SK-N-MC (cell line): ENCODE data around the gene CDH16.
"Not testable (repeated sequence)": the region's sequence is repeated elsewhere in the genome, so short reads cannot be mapped to it uniquely, and the experiment has no call there.

Experiments
- DNase-seq: peaks from one replicate; pipeline ENCODE4 v3.0.0-alpha.2; 2011; ENCODE audit warnings: low read depth, low spot score
- H3K27ac ChIP-seq: fragments of 200-600 bp; sonication (generic); 2 replicates; pipeline ENCODE4 v1.5.1; 2016; ENCODE audit warnings: mixed run types
- H3K36me3 ChIP-seq: fragments of 200-600 bp; sonication (generic); 2 replicates; pipeline ENCODE4 v1.6.1; 2017; ENCODE audit warnings: antibody characterized with exemption, low read length, mixed read lengths; ENCODE audit not compliant: insufficient read depth
- H3K4me3 ChIP-seq: fragments of 200-600 bp; sonication (generic); 2 replicates; pipeline ENCODE4 v1.5.1; 2016
- H3K9ac ChIP-seq: fragments of 200-600 bp; sonication (generic); 2 replicates; pipeline ENCODE4 v1.8.0; 2017; ENCODE audit warnings: mixed run types, mixed read lengths; ENCODE audit not compliant: insufficient read length
- H3K9me3 ChIP-seq: fragments of 200-600 bp; sonication (generic); 2 replicates; pipeline ENCODE4 v1.6.1; 2017; ENCODE audit warnings: low read depth, mild to moderate bottlenecking, antibody characterized with exemption, low read length, moderate library complexity, mixed read lengths
- EZH2 ChIP-seq: fragments of 200-600 bp; sonication (generic); IDR thresholded peaks from one replicate; pipeline ENCODE4 v1.6.1; 2017; ENCODE audit warnings: antibody characterized with exemption
- FOXP2 ChIP-seq: optimal IDR thresholded peaks from 2 replicates; pipeline ENCODE3; 2011; ENCODE audit warnings: mild to moderate bottlenecking, moderate library complexity; ENCODE audit not compliant: insufficient read depth; ENCODE audit errors: extremely low read length, control extremely low read depth
- POLR2AphosphoS5 ChIP-seq: IDR thresholded peaks from 2 replicates; pipeline ENCODE4 v1.6.1; 2012; ENCODE audit warnings: mild to moderate bottlenecking, low read depth, low read length, borderline replicate concordance

The CDH16 gene

DNA sequence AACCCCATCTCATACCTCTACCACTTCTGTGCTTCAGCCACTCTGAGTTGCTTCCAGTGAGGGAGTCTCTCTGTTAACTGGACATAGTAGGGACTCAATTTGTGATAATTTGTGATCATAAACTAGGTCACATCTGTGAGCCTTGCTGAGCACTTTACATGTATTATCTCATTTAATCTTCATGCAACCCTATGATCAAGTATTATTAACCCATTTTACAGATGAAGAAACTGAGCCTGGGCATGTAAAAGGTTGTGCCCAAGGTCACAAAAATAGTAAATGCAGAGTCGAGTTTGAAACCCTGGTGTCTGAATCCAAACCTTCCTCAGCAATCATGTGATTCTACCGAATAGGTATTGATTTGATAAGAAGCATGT is 19.8 kb downstream of the CDH16 start:
- TF ChIP-seq POLR2AphosphoS5 (no peak), FOXP2 (no peak), EZH2 (no peak)
- Histone ChIP-seq H3K4me3 (no peak overlapping the region), H3K36me3 (no peaks in the 10 kb centered on the region), H3K27ac (no peak overlapping the region), H3K9me3 (no peaks in the 10 kb centered on the region), H3K9ac (no peak overlapping the region)
- no peak for DNase-seq

DNA sequence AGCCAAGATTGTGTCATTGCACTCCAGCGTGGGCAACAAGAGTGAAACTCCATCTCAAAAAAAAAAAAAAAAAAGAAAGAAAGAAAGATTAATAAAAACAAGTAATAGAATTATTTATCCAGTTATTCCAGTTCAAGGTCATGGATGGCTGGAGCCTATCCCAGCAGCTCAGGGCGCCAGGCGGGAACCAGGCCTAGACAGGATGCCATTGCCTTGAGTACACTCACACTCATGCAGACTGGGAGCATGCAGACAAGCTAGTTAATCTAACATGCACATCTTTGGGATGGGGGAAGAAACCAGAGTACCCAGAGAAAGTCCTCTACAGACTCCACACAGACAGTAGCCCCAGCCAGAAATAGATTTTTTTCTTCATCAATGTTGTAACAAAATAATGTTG is 20.5 kb downstream of the CDH16 start:
- Histone ChIP-seq H3K9ac (no peak overlapping the region), H3K27ac (no peak overlapping the region), H3K9me3 (no peaks in the 10 kb centered on the region), H3K4me3 (no peak overlapping the region), H3K36me3 (no peaks in the 10 kb centered on the region)
- no peak for DNase-seq
- TF ChIP-seq FOXP2: no peak
- no peak for TF ChIP-seq POLR2AphosphoS5

DNA sequence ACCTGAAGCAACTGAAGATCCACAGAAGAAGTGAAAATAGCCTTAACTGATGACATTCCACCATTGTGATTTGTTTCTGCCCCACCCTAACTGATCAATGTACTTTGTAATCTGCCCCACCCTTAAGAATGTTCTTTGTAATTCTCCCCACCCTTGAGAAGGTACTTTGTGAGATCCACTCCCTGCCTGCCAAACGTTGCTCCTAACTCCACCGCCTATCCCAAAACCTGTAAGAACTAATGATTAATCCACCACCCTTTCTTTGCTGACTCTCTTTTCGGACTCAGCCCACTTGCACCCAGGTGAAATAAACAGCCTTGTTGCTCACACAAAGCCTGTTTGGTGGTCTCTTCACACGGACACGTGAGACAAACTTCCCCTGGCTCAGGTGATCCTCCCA is 22.0 kb downstream of the CDH16 start:
- not testable (repeated sequence) for H3K9me3 ChIP-seq, H3K36me3 ChIP-seq, H3K9ac ChIP-seq, H3K4me3 ChIP-seq, H3K27ac ChIP-seq, DNase-seq

DNA sequence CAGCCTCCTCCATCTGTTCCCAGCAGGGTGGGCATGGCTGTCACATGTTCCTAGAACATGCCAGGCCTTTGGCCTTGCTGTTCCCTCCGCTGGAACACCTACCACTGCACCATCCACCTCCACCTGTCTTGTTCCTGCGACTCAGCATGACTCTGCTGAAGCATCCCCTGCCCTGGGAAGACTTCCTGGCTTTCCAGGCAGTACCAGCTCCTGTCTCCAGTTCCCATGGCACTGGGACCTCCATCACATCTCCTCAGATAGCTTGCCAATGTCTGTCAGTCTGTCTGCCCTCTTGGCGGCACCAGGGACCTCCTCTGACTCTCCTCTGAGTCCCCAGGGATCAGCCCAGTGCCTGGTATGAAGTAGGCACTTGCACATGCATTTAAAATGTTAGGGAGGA is 22.7 kb downstream of the CDH16 start:
- Histone ChIP-seq H3K4me3 (no peak overlapping the region), H3K9ac (no peak overlapping the region), H3K36me3 (no peaks in the 10 kb centered on the region), H3K27ac (no peak overlapping the region), H3K9me3 (no peaks in the 10 kb centered on the region)
- TF ChIP-seq FOXP2 (no peak), POLR2AphosphoS5 (no peak), EZH2 (no peak)
- DNase-seq: no peak

DNA sequence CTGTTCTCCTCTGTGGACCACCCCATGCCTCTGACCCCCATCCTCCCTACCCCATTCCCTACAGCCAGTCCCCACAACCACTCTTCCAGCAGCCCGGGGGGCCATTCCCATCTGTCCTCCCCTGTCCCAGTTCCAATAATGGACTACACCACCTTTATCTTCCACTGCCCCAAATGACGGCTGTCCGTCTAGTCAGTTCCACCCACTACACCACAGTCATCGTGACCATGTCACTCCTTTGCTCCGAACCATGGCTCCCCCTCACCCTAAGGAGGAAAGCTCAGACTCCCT is 23.1 kb downstream of the CDH16 start:
- H3K36me3 ChIP-seq: no peaks in the 10 kb centered on the region
- H3K27ac ChIP-seq: no peak overlapping the region
- H3K4me3 ChIP-seq: no peak overlapping the region
- H3K9me3 ChIP-seq: no peaks in the 10 kb centered on the region
- H3K9ac ChIP-seq: no peak overlapping the region
- TF ChIP-seq EZH2 (no peak), FOXP2 (no peak), POLR2AphosphoS5 (no peak)
- no peak for DNase-seq

DNA sequence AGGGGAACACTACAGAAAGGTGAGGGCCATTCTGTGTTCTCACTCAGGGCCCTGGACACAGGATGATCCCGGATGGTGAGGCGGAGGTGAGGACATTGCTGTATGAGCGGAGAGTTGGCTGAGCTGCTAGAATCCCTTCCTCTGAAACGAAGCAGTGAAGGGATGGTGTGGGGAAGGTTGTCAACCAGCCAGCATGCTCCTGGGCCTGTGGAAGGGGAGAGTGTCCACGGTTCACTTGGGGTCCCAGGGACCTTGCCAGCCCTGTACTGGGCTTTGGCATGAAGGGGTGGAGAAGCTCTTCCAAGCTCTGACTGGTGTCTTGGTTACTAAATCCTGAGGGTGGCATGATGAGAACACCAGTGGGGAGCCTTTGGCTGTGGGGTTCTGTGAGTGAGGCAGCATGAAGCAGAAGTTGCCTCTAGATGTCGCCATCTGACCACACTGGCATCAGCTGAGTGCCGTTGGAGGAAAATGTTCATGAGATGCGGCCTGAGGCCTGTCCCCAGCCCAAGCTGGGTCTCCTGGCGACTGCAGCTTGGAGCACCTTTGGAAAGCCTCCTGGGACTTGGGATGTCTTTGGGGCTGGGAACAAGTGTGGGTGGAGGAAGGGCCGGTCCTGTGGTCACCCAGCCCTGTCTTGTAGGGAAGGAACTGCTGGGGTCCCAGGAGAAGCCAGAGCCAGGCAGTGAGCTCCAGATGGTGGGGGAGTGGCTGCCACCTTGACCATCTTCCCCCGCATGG is 23.6 kb downstream of the CDH16 start:
- no peaks in the 10 kb centered on the region for H3K9me3 ChIP-seq
- H3K27ac ChIP-seq: no peak overlapping the region
- TF ChIP-seq EZH2 (no peak), FOXP2 (no peak), POLR2AphosphoS5 (no peak)
- H3K4me3 ChIP-seq: no peak overlapping the region
- no peak for DNase-seq
- no peaks in the 10 kb centered on the region for H3K36me3 ChIP-seq
- no peak overlapping the region for H3K9ac ChIP-seq

DNA sequence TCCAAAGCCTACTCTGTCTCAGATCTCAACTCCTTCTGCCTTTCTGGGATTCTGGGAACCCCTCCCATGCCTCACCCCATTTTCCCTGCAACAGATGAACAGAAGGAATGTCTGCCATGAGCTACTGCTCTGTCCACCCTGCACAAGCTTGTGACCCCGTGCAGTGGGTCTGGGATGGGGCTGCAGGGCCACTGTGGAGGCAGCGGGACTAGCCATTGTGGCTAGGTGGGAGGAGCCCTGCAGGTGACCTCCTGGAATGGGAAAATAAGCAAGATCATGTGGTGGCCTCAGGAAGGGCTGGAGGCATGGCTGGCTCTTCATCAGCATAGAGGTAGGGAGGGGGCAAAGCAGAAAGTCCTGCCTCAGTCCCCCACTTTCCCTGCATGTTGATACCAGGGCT is 24.6 kb downstream of the CDH16 start:
- Histone ChIP-seq H3K4me3 (no peak overlapping the region), H3K36me3 (no peaks in the 10 kb centered on the region), H3K9me3 (no peaks in the 10 kb centered on the region), H3K27ac (no peak overlapping the region), H3K9ac (no peak overlapping the region)
- TF ChIP-seq POLR2AphosphoS5 (no peak), FOXP2 (no peak), EZH2 (no peak)
- no peak for DNase-seq

DNA sequence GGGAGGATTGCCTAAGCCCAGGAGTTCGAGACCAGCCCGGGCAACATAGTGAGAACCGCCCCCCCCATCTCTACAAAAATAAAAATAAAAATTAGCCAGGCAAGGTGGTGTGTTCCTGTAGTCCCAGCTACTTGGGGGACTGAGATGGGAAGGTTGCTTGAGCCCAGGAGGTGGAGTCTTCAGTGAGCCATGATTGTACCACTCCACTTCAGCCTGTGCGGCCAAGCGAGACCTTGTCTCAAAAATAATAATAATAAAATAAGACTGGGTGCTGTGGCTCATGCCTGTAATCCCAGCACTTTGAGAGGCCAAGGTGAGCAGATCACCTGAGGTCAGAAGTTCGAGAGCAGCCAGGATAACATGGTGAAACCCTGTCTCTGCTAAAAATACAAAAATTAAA is 26.9 kb downstream of the CDH16 start:
- Histone ChIP-seq H3K36me3 (no peaks in the 10 kb centered on the region), H3K9me3 (no peaks in the 10 kb centered on the region), H3K4me3 (no peak overlapping the region), H3K9ac (no peak overlapping the region), H3K27ac (no peak overlapping the region)
- DNase-seq: no peak
- no peak for TF ChIP-seq FOXP2
- no peak for TF ChIP-seq POLR2AphosphoS5
- TF ChIP-seq EZH2: no peak

DNA sequence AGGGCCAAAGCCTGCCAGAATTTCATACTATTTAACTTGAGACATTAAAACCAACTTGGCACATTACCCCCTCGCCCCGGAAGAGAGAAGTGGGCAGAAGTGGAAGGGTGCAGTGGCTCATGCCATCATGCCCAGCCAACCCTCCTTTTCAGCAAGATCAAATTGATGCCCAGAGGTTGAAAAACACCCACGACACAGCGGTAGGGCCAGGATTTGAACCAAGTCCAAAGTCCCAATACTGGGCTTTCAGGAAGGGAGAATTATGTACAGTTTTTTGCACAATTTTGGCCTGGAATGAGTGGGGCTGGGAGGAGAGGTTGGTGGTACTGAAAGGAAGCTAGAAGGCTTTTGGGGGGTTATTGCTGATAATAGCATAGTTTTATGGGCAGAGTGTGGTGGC is 27.3 kb downstream of the CDH16 start:
- no peak for DNase-seq
- H3K9ac ChIP-seq: no peak overlapping the region
- TF ChIP-seq FOXP2: no peak
- no peak for TF ChIP-seq EZH2
- TF ChIP-seq POLR2AphosphoS5: no peak
- no peaks in the 10 kb centered on the region for H3K36me3 ChIP-seq
- no peaks in the 10 kb centered on the region for H3K9me3 ChIP-seq
- H3K4me3 ChIP-seq: no peak overlapping the region
- H3K27ac ChIP-seq: no peak overlapping the region

DNA sequence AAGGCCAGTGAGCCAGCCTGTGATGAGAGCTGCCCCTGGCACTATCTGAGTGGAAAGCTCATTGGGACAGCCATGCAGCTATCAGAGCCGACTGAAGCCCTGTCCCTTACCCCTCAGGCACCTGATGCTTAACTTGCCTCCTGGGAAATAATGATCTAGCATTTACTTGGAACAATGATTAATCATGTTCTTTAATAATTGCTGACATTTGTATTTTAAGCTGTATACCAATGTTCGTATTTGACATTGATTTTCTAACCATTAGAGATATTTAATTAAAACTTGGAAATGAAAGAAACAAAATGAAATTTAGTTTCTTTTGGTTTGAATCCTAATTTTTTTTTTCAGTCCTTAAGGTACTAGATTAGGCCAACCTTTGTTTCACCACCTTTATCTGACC is 27.9 kb downstream of the CDH16 start:
- Histone ChIP-seq H3K9ac (no peak overlapping the region), H3K4me3 (no peak overlapping the region), H3K9me3 (no peaks in the 10 kb centered on the region), H3K36me3 (peaks cover 2% of the 10 kb centered on the region; the same call in 1 of the 2 replicates), H3K27ac (no peak overlapping the region; the same call in 1 of the 2 replicates)
- no peak for TF ChIP-seq EZH2
- TF ChIP-seq FOXP2: no peak
- no peak for TF ChIP-seq POLR2AphosphoS5
- no peak for DNase-seq
